Uterus (tissue), 4 donors: ENCODE measurements around the gene ARID5B. TPM values are rescaled to one million over a fixed set of nuclear protein-coding genes. Genes with fewer than 3 reads are reported as not detected.

ENCODE experiments used
- DNase-seq, 2 donors: peaks; one replicate each; pipeline ENCODE4 v3.0.0-alpha.2; 2019 to 2020
- H3K27ac ChIP-seq, 2 donors: fragments of 200-600 bp; sonication (generic); 1 replicate in 1 of 2; 2 replicates in 1 of 2; pipeline ENCODE4 v1.5.1; 2016 to 2018
- H3K27me3 ChIP-seq, 2 donors: fragments of 200-600 bp; sonication (generic); one replicate each; pipeline ENCODE4 v1.5.1; 2018 to 2019; ENCODE audit warnings: control low read depth in 1 of 2
- H3K36me3 ChIP-seq, 2 donors: fragments of 200-600 bp; sonication (generic); one replicate each; pipeline ENCODE4 v1.5.1; 2019; ENCODE audit warnings: control low read depth in 1 of 2
- H3K4me1 ChIP-seq, 2 donors: fragments of 200-600 bp; sonication (generic); one replicate each; pipeline ENCODE4 v1.5.1; 2018 to 2019; ENCODE audit warnings: control low read depth in 1 of 2
- H3K4me3 ChIP-seq, 2 donors: fragments of 200-600 bp; sonication (generic); 1 replicate in 1 of 2; 2 replicates in 1 of 2; pipeline ENCODE4 v1.5.1; 2018 to 2019; ENCODE audit warnings: mild to moderate bottlenecking in 1 of 2
- H3K9me3 ChIP-seq, 2 donors: fragments of 200-600 bp; sonication (generic); one replicate each; pipeline ENCODE4 v1.5.1; 2019; ENCODE audit warnings: control low read depth in 1 of 2
- CTCF ChIP-seq, 4 experiments: fragments of 200-600 bp in 2 of 4; fragments of 450-650 bp in 2 of 4; sonication (generic) in 2 of 4; IDR thresholded peaks; one replicate each; pipeline ENCODE4 v1.5.1; 2016 to 2019; ENCODE audit warnings: antibody characterized with exemption in 4 of 4, mild to moderate bottlenecking in 2 of 4, moderate library complexity in 1 of 4
- POLR2A ChIP-seq, 2 donors: fragments of 450-650 bp; IDR thresholded peaks; one replicate each; pipeline ENCODE4 v1.6.1; 2016; ENCODE audit warnings: antibody characterized with exemption in 2 of 2, mild to moderate bottlenecking in 1 of 2, moderate library complexity in 1 of 2
- intact Hi-C: fragments of 100-400 bp; cut with DNase I; formaldehyde crosslinking; loops from one replicate; pipeline ENCODE4 v1.15.1; 2023; ENCODE audit warnings: low total_unique reads
- total RNA-seq, 4 donors: library from RNA; depleted of rRNA in 3 of 4; stranded (reverse); fragments of >200 nt in 3 of 4; gene quantifications; one replicate each; pipeline versions ENCODE4 v1.1.0 to v1.2.4, GENCODE V29; 2014 to 2023
- donor health status: DM: yes; HTN: yes; CAD: no.

The ARID5B gene
- total RNA-seq, 4 donors from 2014 or later = 38.7 to 64.1 (median 56.6) TPM

GRCh38 chr10:62077330-62078015 is 176.0 kb downstream of the ARID5B start:
- no peaks in the 10 kb centered on the region for H3K36me3 ChIP-seq
- H3K9me3 ChIP-seq = no peaks in the 10 kb centered on the region
- TF ChIP-seq CTCF (IDR thresholded peaks at IDR 0.05) = no peak
- TF ChIP-seq POLR2A (IDR thresholded peaks at IDR 0.05) = no peak
- intact Hi-C loops = no loop called here
- no peak overlapping the region for H3K4me3 ChIP-seq
- H3K4me1 ChIP-seq = peaks cover 5 to 18% of the 10 kb centered on the region in 2 donors
- DNase-seq = no peak
- no peaks in the 10 kb centered on the region for H3K27me3 ChIP-seq
- peak overlapping the region; percentile 64 to 89 for H3K27ac ChIP-seq

GRCh38 chr10:62079885-62080559 is 178.5 kb downstream of the ARID5B start:
- H3K27me3 ChIP-seq = no peaks in the 10 kb centered on the region
- H3K4me3 ChIP-seq = no peak overlapping the region
- no peaks in the 10 kb centered on the region for H3K9me3 ChIP-seq
- intact Hi-C loops = no loop called here
- peaks cover 9% of the 10 kb centered on the region in 2 donors for H3K4me1 ChIP-seq
- H3K36me3 ChIP-seq = no peaks in the 10 kb centered on the region
- no peak for DNase-seq
- TF ChIP-seq POLR2A (IDR thresholded peaks at IDR 0.05) (no peak), CTCF (IDR thresholded peaks at IDR 0.05) (no peak)
- H3K27ac ChIP-seq = peak overlapping the region; percentile 80 to 89

GRCh38 chr10:62080905-62081304 is 179.4 kb downstream of the ARID5B start:
- TF ChIP-seq CTCF (IDR thresholded peaks at IDR 0.05) = no peak
- Histone ChIP-seq H3K27me3 (no peaks in the 10 kb centered on the region), H3K27ac (peak overlapping the region; percentile 80 to 89), H3K9me3 (no peaks in the 10 kb centered on the region), H3K4me1 (peaks cover under 1 to 17% of the 10 kb centered on the region in 2 donors), H3K4me3 (no peak overlapping the region), H3K36me3 (no peaks in the 10 kb centered on the region)
- intact Hi-C loops = no loop called here
- DNase-seq = no peak

- TF ChIP-seq CTCF (IDR thresholded peaks at IDR 0.05) (no peak), POLR2A (IDR thresholded peaks at IDR 0.05) (no peak)
- Histone ChIP-seq H3K9me3 (no peaks in the 10 kb centered on the region), H3K4me3 (no peak overlapping the region), H3K27ac (peak overlapping the region; percentile 80 to 89), H3K36me3 (no peaks in the 10 kb centered on the region), H3K4me1 (peaks cover 0 to 18% of the 10 kb centered on the region in 2 donors), H3K27me3 (no peaks in the 10 kb centered on the region)
- intact Hi-C loops = no loop called here
- DNase-seq = no peak
Measured at GRCh38 chr10:62081341-62082270, 180.1 kb downstream of the ARID5B start.
